Dermis microvascular lymphatic vessel endothelial cell (primary cell): ENCODE results near the gene RNF208. TPM values are rescaled to one million over a fixed set of nuclear protein-coding genes. Genes with fewer than 3 reads are reported as not detected.

Experiments
- DNase-seq, 2 donors: peaks; one replicate each; pipeline versions ENCODE4 v3.0.0 to v3.0.0-alpha.2; 2010; ENCODE audit warnings: low read depth in 2 of 2
- total RNA-seq: library from RNA; depleted of rRNA; stranded (reverse); fragments of >200 nt; gene quantifications from 2 replicates; pipeline ENCODE4 v1.2.1, GENCODE V29; 2014

RNF208 gene
- total RNA-seq, 1 donor from 2014 or later: under 0.01 TPM

DNA sequence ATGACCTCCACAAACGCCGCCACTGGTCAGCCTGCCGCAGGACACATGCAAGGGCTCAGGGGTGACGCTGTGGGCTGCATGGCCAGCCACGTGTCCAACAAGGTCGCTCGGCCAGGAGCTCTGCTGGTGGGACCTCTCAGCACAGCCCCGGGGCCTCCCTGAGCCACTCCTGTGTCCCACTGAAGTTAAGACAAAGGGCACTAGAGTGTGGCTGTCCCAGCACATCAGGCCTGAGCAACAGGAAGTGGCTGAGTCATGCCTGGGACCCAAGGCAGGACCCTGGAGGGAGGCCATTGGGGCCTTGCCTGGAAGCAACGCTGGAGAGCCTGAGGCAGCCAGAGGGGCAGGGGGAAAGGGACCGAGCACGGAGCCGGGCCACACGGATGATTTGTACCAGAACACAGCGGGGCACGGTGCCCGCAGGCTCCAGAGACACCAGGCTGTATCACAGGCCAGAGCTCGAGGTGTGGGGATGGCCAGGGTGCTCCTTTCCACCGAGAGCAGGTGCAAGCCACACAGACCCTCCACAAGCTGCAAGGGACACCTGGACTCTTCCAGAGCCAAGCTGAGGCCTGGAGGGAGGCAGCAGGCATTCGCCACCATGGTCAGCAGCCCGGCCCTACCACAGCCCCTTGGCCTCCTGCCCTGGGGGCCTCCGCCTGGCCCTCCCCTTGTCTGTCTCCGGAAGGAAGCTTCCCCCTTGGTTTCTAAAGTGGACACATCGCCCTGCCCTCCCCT is 43.7 kb downstream of the RNF208 start:
- DNase-seq: peak in 1 of 2 donors; percentile 21

DNA sequence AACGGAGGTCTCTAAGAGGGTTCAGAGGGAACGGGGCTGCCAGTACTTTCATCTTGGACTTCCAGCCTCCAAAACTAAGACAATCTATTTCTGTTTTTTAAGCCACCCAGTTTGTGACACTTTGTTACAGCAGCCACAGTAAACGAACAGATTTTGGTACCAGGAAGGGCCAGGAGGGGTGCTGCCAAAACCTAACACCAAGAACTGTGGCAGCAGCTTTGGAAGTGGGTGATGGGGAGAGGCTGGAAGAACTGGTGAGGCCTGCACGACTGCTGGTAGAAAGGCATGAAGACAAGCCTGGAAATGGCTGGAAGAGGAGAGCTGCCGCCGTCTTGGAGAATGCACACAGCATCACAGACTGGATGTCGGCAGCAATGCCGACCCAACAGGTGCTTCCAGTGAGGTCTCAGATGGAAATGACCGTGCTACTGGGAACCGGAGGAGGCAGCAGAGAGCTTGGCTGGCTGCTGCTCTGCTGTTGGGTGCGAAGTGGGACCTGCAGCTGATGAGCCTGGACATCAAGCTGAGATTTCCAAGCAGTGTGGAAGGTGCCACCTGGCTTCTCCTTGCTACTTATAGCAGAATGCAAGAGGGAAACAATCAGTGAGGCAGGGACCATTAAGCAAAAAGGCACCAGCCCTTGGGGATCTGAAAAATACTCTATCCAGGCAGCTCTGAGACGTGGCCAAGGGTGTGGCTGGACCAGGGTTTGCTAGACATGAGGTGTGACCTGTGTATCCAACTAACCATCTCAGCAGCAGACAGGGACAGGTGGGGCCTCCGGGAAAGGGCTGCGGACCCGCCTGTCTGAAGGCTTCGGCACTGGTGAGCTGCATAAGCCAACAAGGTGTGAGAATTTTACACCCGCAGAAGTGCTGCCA is 45.5 kb downstream of the RNF208 start:
- peak; percentile 28 to 52 for DNase-seq

DNA sequence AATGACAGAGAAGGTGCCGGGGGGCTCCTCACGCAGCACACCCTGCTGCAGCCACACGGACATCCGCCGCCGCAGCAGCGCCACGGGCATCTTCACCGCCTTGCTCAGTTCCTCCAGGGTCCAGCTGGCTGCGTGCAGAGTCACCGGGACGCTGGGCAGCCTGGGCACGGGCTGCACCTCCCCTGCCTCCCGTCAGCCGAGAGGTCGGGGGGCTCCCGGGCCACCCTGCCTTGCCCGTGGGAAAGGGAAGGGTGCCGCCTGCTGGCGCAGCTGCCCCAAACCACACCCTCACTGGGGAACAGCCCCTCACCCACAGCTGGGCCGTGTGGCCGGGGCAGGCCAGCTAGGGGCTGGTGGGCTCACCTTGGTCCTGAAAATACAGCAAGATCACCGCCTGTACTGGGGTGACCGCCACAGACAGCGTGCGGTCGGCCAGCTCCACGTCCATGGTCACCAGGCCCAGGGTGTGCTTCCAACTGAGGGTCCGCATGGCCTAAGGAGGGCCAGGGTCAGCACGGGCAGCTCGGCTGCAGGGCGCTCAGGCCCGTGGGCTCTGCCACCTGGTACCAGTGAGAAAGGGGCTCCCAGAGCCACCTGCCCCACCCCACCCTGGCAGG is 46.6 kb downstream of the RNF208 start:
- no peak for DNase-seq

DNA sequence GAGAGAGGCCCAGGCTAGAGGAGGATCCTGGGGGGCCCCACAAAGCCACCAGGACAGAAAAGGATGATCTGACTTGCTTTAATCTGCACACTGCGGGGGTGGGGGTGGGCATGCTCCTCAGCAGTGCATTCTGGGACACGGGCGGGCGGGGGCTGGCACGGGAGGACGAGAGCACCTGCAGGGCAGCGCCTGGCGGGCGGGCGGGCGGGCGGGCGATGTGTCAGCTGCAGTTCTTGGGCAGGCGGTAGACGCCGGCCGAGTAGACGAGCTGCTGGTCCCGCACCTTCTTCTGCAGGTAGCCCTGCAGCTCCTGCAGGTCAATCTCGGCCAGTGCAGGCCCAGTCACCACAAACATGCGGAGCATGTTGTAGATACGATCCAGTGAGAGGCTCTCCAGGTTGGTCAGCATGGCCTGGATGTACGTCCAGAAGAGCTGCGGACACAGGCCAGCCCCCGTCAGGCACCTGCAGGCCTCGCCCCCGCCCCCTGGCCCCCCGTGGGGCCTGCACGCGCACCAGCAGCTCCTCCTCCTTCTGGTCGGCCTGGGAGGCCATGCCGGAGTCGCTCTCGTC is 47.2 kb downstream of the RNF208 start:
- no peak for DNase-seq

DNA sequence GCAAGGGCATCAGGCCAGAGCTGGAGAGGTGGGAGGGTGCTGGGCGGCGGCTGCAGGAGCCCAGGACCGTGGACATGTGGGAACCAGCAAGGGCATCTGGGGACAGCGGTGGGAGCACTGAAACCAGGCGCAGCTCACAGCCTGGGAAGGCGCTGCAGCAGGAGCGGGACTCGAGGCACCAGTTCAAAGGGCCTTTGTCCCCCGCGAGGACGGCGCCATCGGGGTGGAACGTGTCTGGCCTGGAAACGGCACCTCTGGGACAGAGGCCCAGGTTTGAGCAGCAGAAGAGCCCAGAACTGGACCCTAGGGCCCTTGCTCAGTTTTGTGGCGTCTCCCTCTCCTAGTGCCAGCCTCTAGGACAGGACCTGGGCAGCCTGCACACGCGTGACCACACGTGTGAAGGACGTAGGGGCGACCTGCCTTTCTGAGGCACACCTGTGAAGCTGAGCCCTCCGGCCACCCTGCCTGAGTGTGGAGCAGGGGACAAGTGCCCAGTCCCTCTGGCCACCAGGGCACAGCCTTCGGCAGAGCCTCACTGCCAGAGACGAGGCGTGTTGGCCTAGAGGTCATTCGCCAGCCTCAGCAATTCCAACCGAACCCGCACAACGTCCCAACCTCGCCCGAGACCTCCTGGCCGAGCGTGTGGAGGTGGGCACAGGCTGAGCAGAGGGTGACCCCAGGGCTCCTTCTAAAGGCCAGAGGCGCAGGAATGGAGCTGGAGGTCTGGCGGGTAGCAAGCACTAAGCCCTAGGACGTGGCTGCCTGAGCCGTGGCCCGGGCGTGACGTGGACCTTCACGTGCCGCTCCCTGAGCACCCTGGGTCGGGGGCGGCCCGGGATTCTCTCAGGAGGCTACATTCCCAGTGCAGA is 48.0 kb downstream of the RNF208 start:
- DNase-seq: no peak

DNA sequence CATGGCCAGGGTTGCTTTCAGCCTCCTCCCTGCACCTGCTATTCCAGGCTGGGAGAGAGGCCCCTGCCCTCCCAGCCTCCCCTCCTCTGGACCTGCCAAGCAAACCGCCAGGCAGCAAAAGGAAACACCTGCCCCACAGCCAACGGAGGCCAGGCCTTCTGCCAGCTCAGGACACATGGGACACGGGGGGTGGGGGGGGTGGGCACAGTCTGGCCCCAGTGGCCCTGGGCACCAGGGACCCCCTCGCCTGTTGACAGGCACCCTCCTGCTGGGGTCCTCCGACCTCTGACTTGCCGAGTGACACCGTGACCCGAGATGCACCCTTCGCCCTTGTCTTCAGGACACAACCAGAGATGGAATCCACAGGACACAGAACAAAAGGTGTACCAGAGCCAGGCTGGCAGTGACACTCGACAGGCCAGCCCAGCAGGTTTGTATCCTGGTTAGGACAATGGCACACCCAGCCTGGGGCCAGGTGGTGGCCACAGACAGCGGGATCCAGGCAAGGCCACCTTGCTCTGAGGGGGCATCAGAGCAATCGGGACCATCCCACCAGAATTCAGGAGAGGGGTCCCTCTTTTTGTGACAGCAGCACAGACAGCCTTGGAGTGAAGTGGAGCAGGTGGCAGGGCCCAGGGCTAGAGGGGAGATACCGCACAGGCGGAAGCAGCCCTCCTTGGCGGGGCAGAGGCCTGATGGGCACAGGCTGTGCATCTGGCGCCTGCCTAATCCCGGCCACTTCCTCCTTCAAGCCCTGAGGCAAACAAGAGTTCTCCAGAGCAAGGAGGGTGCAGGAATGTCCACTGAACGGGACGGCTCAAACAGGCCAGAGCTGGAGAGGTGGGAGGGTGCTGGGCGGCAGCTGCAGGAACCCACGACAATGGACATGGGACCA is 48.9 kb downstream of the RNF208 start:
- no peak for DNase-seq

DNA sequence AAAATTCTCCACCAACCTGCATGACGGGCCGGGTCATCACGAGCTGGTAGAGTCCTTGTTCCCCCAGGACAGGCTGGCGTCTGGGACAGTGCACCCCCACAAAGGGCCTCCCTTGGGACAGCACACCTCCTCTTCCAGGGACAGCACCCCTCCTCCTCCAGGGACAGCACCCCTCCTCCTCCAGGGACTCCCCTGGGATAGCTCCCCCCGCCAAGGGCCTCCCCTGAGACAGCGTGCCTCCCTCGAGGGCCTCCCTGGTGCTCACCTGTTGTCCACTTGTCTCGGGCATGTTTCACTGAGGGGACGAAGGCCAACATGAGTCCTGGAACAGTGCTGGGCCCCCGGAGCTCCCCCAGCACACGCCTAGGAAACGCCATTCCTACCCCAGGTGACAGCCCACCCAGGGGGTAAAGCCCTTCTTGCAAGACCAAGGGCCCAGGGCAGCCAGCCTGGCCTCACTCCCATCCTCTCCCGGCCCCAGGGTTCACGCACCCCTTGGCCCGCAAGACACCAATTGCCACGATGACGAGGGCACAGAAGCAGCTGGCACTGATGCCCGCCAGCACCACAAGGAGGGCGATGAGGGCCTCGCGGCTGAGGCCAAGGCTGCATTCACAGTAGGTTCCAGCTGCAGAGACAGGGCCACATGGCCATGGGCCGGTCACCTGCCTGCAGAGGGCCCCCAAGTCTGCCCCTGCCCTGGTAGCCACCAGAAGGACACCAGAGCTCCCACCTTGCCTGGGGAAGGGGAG is 50.7 kb downstream of the RNF208 start:
- no peak for DNase-seq

DNA sequence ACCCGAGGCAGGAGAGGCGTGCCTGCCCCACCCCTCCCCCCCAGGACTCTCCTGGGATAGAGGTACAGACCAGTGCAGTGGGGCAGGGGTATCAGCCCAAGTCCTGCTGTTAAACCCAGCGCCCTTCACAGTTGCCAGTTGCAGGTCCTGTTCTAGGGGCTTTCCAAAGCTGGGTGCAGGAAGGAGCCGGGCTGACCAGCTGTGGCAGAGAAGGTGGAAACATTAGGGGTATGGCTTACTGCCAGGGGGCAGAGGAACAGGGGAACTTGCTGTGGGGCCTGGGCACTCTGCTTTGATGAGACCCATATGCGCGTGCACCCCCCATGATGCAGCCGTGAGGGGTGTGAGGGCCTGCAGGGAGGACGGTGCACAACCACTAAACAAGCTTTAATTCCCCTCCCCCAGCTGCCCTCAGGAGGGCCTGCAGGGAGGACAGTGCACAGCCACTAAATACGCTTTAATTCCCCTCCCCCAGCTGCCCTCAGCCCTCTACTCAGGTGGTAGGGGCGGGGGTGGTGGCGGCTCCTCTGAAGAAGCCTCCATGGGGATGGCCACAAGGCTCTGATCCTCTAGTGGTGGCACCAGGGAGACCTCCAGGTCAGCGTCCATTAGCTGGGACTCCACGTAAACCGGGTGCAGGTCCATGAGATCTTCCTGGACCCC is 51.4 kb downstream of the RNF208 start:
- no peak for DNase-seq

Other genes with a start within 250 kb of the RNF208 start
- 0.13 and 0.25 TPM in 2 replicates for gene PTGDS, start 244.7 kb downstream of the RNF208 start, total RNA-seq
- gene LCNL1, start 239.2 kb downstream of the RNF208 start, total RNA-seq: not detected in 2 replicates
- gene PAXX, start 229.8 kb downstream of the RNF208 start, total RNA-seq: 6.7 and 8.5 TPM in 2 replicates
- gene CLIC3, start 225.7 kb downstream of the RNF208 start, total RNA-seq: not detected in 2 replicates
- 4.5 and 9.9 TPM in 2 replicates for gene ABCA2, start 194.0 kb downstream of the RNF208 start, total RNA-seq
- not detected in 2 replicates for gene FUT7, start 190.2 kb downstream of the RNF208 start, total RNA-seq
- gene NPDC1, start 176.1 kb downstream of the RNF208 start, total RNA-seq: 10.0 and 14.4 TPM in 2 replicates
- gene ENTPD2, start 168.2 kb downstream of the RNF208 start, total RNA-seq: not detected in 2 replicates
- gene SAPCD2, start 151.7 kb downstream of the RNF208 start, total RNA-seq: 5.1 and 10.3 TPM in 2 replicates
- 12.8 and 30.1 TPM in 2 replicates for gene UAP1L1, start 144.7 kb downstream of the RNF208 start, total RNA-seq
- 42.7 and 56.8 TPM in 2 replicates for gene MAN1B1, start 135.3 kb downstream of the RNF208 start, total RNA-seq
- gene DPP7, start 107.5 kb downstream of the RNF208 start, total RNA-seq: 66.8 and 112 TPM in 2 replicates
- 0.13 TPM in 1 of 2 replicates, not detected in the other for gene GRIN1, start 83.1 kb downstream of the RNF208 start, total RNA-seq
- gene LRRC26, start 52.2 kb downstream of the RNF208 start, total RNA-seq: 0.13 TPM in 1 of 2 replicates, not detected in the other
- not detected in 2 replicates for gene TMEM210, start 50.2 kb downstream of the RNF208 start, total RNA-seq
- gene ANAPC2, start 33.7 kb downstream of the RNF208 start, total RNA-seq: 15.1 and 22.1 TPM in 2 replicates
- gene SSNA1, start 33.6 kb downstream of the RNF208 start, total RNA-seq: 90.5 and 93.1 TPM in 2 replicates
- gene TPRN, start 21.5 kb downstream of the RNF208 start, total RNA-seq: 3.3 and 4.4 TPM in 2 replicates
- 19.8 and 25.7 TPM in 2 replicates for gene TMEM203, start 16.6 kb downstream of the RNF208 start, total RNA-seq
- 2.4 and 3.2 TPM in 2 replicates for gene NDOR1, start 16.5 kb downstream of the RNF208 start, total RNA-seq
- gene CYSRT1, start 2.9 kb upstream of the RNF208 start, total RNA-seq: 0.13 and 0.25 TPM in 2 replicates
- gene RNF224, start 5.3 kb upstream of the RNF208 start, total RNA-seq: under 0.01 TPM in 1 of 2 replicates, not detected in the other
- not detected in 2 replicates for gene SLC34A3, start 8.7 kb upstream of the RNF208 start, total RNA-seq
- 127 and 144 TPM in 2 replicates for gene TUBB4B, start 19.0 kb upstream of the RNF208 start, total RNA-seq
- not detected in 2 replicates for gene STPG3, start 29.0 kb upstream of the RNF208 start, total RNA-seq
- 55.4 and 56.7 TPM in 2 replicates for gene NELFB, start 33.1 kb upstream of the RNF208 start, total RNA-seq
- gene TOR4A, start 55.5 kb upstream of the RNF208 start, total RNA-seq: 23.5 and 31.4 TPM in 2 replicates
- 36.6 and 52.0 TPM in 2 replicates for gene NRARP, start 80.0 kb upstream of the RNF208 start, total RNA-seq
- 12.2 and 20.1 TPM in 2 replicates for gene EXD3, start 200.9 kb upstream of the RNF208 start, total RNA-seq
- gene NOXA1, start 201.2 kb upstream of the RNF208 start, total RNA-seq: 1.3 and 2.1 TPM in 2 replicates
- gene ENTPD8, start 219.1 kb upstream of the RNF208 start, total RNA-seq: 0.25 and 0.26 TPM in 2 replicates
- gene NSMF, start 237.1 kb upstream of the RNF208 start, total RNA-seq: 13.2 and 23.8 TPM in 2 replicates